HTERT RPE-1 (cell line): ENCODE results near the gene UNC5A.

Source experiments
- in situ Hi-C: fragments of 300-500 bp; cut with MboI; formaldehyde crosslinking; loops from 4 replicates; pipeline ENCODE4 v1.14.3; 2020; ENCODE audit warnings: low sequenced_read_pairs

UNC5A gene

GRCh38 chr5:176844281-176844680 is 33.9 kb downstream of the UNC5A start:
- in situ Hi-C loops: no loop called here

- in situ Hi-C loops: no loop called here
Observed at GRCh38 chr5:176844706-176845391, 34.5 kb downstream of the UNC5A start.

GRCh38 chr5:176845392-176845713 is 35.0 kb downstream of the UNC5A start:
- in situ Hi-C loops: no loop called here

- in situ Hi-C loops: no loop called here
Observed at GRCh38 chr5:176846335-176847140, 36.2 kb downstream of the UNC5A start.

GRCh38 chr5:176847148-176847547 is 36.8 kb downstream of the UNC5A start:
- in situ Hi-C loops: no loop called here

GRCh38 chr5:176847726-176848290 is 37.4 kb downstream of the UNC5A start:
- in situ Hi-C loops: no loop called here

GRCh38 chr5:176848651-176849050 is 38.3 kb downstream of the UNC5A start:
- in situ Hi-C loops: no loop called here

GRCh38 chr5:176849611-176850227 is 39.4 kb downstream of the UNC5A start:
- in situ Hi-C loops: no loop called here

GRCh38 chr5:176850371-176851245 is 40.2 kb downstream of the UNC5A start:
- in situ Hi-C loops: no loop called here

- in situ Hi-C loops: no loop called here
Observed at GRCh38 chr5:176851380-176851779, 41.0 kb downstream of the UNC5A start.

- in situ Hi-C loops: no loop called here
Observed at GRCh38 chr5:176851871-176852658, 41.7 kb downstream of the UNC5A start.

GRCh38 chr5:176853151-176853778 is 42.9 kb downstream of the UNC5A start:
- in situ Hi-C loops: no loop called here

- in situ Hi-C loops: no loop called here
Observed at GRCh38 chr5:176854164-176854563, 43.8 kb downstream of the UNC5A start.

- in situ Hi-C loops: no loop called here
Observed at GRCh38 chr5:176855598-176855997, 45.2 kb downstream of the UNC5A start.

- in situ Hi-C loops: no loop called here
Observed at GRCh38 chr5:176856746-176857145, 46.4 kb downstream of the UNC5A start.

- in situ Hi-C loops: no loop called here
Observed at GRCh38 chr5:176857216-176857893, 47.0 kb downstream of the UNC5A start.

GRCh38 chr5:176857894-176858273 is 47.5 kb downstream of the UNC5A start:
- in situ Hi-C loops: no loop called here

- in situ Hi-C loops: no loop called here
Observed at GRCh38 chr5:176859916-176860315, 49.6 kb downstream of the UNC5A start.

GRCh38 chr5:176860381-176860780 is 50.0 kb downstream of the UNC5A start:
- in situ Hi-C loops: no loop called here
